ENCODE data around the gene OR2T6. TPM values are rescaled to one million over a fixed set of nuclear protein-coding genes. Genes with fewer than 3 reads are reported as not detected.
"Not testable (repeated sequence)": the region's sequence is repeated elsewhere in the genome, so short reads cannot be mapped to it uniquely, and the experiment has no call there.

The OR2T6 gene
- polyA plus RNA-seq (2013, experiment 1 of 2; ENCODE audit: insufficient read length): not detected
- not detected for polyA plus RNA-seq (2013, experiment 2 of 2; ENCODE audit: insufficient read length)

- no peak for DNase-seq
These were observed at the start of gene OR2T6 for GRCh38 chr1:248375446-248375845. OR2T6 (plus strand) TSS chr1:248375746; CDS start chr1:248387609, 11,863 bp downstream.

- DNase-seq: no peak
These were observed 32.1 kb upstream of the OR2T6 start for GRCh38 chr1:248343451-248343850.

DNA sequence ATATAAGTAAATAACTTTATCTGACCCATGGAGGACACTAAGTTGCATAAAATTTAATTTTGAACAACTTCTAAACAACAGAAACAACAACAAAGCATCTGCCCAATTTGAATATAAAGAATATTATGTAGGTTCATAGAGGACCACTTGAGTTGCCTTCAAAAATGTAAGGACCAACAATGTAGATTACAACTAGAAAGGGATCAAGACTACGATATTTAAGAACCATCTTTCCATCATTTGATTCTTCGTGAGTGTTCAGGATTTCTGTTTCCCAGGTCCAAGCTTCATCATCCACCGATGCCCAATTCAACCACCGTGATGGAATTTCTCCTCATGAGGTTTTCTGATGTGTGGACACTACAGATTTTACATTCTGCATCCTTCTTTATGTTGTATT lies 27.1 kb upstream of the OR2T6 start, which contains the start of gene OR14C36:
OR14C36 (plus strand) TSS at position 301 of the 400 bp plus-strand sequence; CDS start at position 301, 0 bp downstream.
- no peak for DNase-seq

DNA sequence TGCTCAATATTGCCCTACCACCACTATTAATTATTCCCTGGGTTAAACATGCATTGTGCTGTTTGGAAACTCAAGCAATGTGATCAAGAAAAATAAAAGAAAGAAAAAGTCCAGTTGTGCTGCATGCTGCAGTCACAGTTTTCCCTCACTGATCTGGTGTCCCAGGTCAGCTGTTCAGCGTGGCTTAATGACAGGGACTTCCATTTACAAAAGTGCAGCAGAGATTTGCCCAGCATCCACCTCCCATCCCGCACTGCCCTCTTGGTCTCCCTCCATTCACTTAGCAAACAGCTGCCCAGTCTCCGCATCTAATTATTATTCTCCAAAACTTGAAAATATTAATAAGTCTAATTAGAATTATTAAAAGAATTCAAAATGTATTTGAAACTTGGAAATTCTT lies 16.1 kb upstream of the OR2T6 start:
- DNase-seq: no peak

DNA sequence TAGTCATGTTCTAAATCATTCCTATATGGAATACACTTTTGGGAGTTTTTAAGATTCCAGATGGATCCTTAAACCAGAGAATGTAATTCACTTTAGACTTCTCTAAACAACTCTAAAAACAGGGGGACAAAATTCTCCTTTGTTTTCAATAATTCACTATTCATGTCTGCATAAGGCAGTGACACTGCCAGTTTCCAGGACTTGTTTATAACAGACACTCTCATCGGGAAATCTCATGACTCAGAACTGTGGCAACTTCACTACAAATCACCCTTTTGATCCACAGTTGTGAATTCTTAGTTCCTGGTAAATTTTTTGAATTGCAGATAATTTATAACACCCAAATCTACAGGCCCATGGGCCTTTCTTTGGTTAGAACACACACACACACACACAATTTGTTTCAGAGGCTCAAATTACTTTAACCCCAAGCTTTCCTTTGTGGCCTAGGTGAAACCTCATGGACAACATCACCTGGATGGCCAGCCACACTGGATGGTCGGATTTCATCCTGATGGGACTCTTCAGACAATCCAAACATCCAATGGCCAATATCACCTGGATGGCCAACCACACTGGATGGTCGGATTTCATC lies 14.3 kb upstream of the OR2T6 start, which contains the start of gene OR2T4:
OR2T4 (plus strand) TSS at position 545 of the 595 bp plus-strand sequence; CDS start at position 545, 0 bp downstream.
- no peak for DNase-seq

GRCh38 chr1:248366609-248367008 lies 8.9 kb upstream of the OR2T6 start:
- DNase-seq: no peak

- no peak for DNase-seq
These were observed 3.2 kb upstream of the OR2T6 start for GRCh38 chr1:248372394-248372793.

GRCh38 chr1:248373761-248374160 lies 1.8 kb upstream of the OR2T6 start:
- no peak for DNase-seq

GRCh38 chr1:248376916-248377315 lies 1.4 kb downstream of the OR2T6 start:
- DNase-seq: no peak

GRCh38 chr1:248380854-248381253 lies 5.3 kb downstream of the OR2T6 start:
- DNase-seq: no peak

- DNase-seq: no peak
These were observed 12.9 kb downstream of the OR2T6 start for GRCh38 chr1:248388426-248388825.

GRCh38 chr1:248393050-248393449 lies 17.5 kb downstream of the OR2T6 start:
- no peak for DNase-seq

- no peak for DNase-seq
These were observed 27.2 kb downstream of the OR2T6 start, which contains the start of gene OR2T1 for GRCh38 chr1:248402748-248403147. OR2T1 (plus strand) TSS chr1:248403048; CDS start chr1:248406148, 3,100 bp downstream.

DNA sequence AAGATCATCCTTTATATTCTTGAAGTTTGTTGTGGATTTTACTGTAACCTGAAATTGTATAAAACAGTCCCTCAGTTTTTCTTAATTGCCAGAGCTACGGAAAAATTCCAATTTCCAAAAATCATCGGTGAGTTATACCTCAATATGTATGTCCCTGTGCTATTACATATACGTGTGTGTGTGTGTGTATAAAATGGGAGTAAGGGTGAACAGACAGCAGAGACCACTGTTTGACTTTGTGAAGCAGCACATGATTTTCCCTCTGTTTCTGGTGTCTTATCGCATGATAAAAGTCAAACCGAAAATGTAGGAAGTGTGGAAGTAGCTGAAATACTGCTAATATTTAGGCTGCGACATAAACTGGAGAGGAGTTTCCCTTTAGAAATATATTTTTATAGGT lies 28.5 kb downstream of the OR2T6 start:
- no peak for DNase-seq

GRCh38 chr1:248406721-248407692 lies 31.5 kb downstream of the OR2T6 start:
- DNase-seq: no peak

DNA sequence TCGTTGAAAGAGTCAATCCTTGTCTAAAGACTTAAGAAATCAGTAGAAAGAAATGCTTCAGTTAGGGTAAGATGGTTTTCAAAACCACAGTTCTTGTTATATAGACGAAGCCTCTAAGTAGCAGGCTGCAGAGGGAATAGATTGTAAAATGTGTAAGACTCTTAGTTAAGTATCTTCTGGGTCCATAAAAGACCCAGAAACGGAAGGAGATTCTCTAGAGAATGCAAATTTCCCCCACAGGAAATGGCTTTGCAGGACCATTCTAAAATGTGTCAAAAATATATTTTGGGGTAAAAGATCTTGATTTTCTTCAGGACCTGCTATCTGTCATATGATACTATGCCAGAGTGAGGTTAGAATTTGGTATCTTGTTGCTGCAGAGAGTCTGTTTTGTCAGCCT lies 40.7 kb downstream of the OR2T6 start:
- no peak for DNase-seq

DNA sequence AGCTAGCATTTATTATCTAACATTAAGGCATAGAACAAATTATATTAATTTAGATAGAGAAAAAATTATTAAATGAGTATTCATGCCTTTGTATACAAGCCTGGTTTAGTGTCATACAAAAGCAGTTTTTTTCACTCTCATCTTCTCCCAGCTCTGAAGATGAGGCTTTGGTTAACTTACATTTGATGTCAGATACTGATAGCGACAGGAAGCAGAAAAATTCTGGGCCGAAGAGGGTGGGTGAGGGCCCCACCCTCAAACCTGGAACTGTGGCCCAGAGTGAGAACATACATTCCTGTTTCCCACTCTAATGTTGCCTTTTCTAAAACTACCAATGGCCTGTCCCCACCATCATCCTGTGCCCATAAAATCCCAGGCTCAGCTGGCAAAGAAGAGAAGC lies 42.3 kb downstream of the OR2T6 start:
- no peak for DNase-seq

- DNase-seq: no peak
These were observed 45.8 kb downstream of the OR2T6 start for GRCh38 chr1:248421384-248421783.

GRCh38 chr1:248427526-248428191 lies 52.1 kb downstream of the OR2T6 start:
- DNase-seq: not testable (repeated sequence)

DNA sequence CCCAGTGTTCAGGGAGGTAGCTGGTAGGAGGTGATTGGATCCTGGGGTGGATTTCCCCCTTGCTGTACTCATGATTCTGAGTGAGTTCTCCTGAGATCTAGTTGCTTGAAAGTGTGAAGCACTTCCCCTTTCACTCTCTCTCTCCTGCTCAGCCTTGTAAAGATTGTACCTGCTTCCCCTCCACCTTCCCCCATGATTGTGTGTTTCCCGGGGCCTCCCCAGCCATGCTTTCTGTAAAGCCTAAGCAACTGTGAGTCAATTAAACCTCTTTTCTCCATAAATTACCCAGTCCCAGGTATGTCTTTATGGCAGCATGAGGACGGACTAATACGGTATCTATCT lies 52.6 kb downstream of the OR2T6 start:
- DNase-seq: not testable (repeated sequence)

DNA sequence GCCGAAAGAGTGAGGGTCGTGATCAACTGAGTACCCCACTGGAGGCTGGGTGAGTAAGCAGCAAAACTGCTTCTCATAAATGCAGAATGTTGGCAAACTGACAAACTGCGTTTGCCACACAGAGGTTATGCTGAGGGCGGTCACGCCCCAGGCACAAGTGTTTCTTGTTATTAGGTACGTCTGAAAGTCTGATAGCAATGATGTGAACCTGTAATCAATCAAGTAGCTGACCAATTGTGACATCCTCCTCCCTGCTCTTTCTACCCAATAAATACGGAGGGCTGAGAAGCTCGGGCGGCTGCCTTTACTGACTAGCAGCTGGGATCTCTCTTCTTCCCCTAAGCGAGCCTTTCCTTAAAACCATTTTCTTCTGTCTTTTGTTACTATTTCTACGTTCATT lies 56.1 kb downstream of the OR2T6 start:
- not testable (repeated sequence) for DNase-seq

DNA sequence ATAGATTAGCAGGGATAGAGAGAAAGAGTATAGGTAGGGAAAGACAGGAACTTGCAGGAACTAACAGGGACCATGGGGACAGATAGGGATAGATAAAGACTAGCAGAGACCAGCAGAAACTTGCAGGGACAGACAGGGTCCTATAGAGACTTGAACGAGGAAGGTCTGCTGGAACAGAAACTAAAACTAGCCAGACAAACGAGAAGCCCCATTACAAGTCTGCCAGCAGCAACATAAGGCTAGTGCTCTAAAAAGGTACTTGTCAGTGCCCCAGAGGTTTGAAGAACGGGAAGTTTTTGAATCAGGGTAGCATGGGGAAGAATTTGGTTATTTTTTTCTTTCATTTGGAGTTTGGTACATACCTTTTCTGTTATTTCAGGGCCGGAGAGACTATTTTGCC lies 56.7 kb downstream of the OR2T6 start:
- not testable (repeated sequence) for DNase-seq
